ENCODE measurements around the gene RNF157. TPM values are rescaled to one million over a fixed set of nuclear protein-coding genes. Genes with fewer than 3 reads are reported as not detected.

Gene RNF157
- total and polyA plus RNA-seq, 2 of the 4 experiments (the other 2 are of a cell fraction): 0.54 to 1.3 TPM

DNA sequence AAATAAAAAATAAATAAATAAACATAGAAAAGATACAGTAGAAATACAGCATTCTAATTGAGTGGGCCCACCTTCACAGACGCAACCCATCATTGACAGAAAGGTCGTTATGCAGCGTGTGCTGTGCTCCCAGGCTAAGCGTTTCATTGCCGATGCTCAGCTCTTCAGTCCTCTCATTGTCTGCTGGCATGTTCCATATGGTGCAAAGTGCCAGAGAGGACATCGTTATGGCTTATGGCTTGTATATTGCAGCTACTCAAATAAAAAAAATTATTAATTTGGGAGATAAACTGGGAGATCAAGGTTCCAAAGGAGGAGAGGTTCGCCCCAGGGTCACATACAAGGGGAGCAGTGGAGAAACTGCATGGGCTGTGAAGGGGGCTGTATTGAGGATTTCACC lies 13.5 kb upstream of the RNF157 start:
- Histone ChIP-seq H3K4me2 (ENCODE audit: low read depth, low read length) (no peak overlapping the region), H4K91ac (ENCODE audit: insufficient read depth, low read depth, low read length) (no peak overlapping the region), H2BK15ac (ENCODE audit: low read depth, low read length) (no peak overlapping the region; the same call in 2 of the 3 replicates), H3K23ac (ENCODE audit: low read depth, low read length) (no peak overlapping the region), H4K8ac (ENCODE audit: low read depth in 2 of 2, low read length in 2 of 2) (no peak overlapping the region), H2BK20ac (ENCODE audit: low read depth, low read length) (no peak overlapping the region; the same call in 1 of the 2 replicates), H4K20me1 (ENCODE audit: insufficient read depth, low read length) (no peaks in the 10 kb centered on the region; the same call in 1 of the 2 replicates), H2AK5ac (ENCODE audit: low read depth, low read length) (peak overlapping the region; percentile 81; the same call in 1 of the 2 replicates), H3K79me1 (ENCODE audit: low read depth in 1 of 2, low read length in 2 of 2) (no peaks in the 10 kb centered on the region; a peak in 1 of 4 replicates), H3K36me3 (ENCODE audit: control insufficient read depth, insufficient read depth, low read length) (no peaks in the 10 kb centered on the region), H3K4me1 (ENCODE audit: control insufficient read depth, insufficient read depth, low read length) (peaks cover 14% of the 10 kb centered on the region), H2AFZ (replicated peaks; ENCODE audit: low read length, poor library complexity) (no peak overlapping the region), H3K56ac (ENCODE audit: extremely low read depth, insufficient read depth, low read length) (no peak overlapping the region), H3K9me3 (ENCODE audit: control insufficient read depth, insufficient read depth, low read length) (no peaks in the 10 kb centered on the region), H2BK120ac (ENCODE audit: low read depth, low read length) (no peak overlapping the region), H2AK9ac (replicated peaks; ENCODE audit: low read depth, low read length, poor library complexity) (no peak overlapping the region), H3K27ac (ENCODE audit: insufficient read depth, low read length) (no peak overlapping the region), H3K9me1 (ENCODE audit: insufficient read depth, low read length) (peaks cover 18% of the 10 kb centered on the region), H4K5ac (ENCODE audit: low read depth, low read length) (no peak overlapping the region), H3K4ac (ENCODE audit: low read depth, low read length) (no peak overlapping the region), H3K14ac (replicated peaks; ENCODE audit: low read depth, low read length) (no peak overlapping the region), H3K18ac (ENCODE audit: low read depth, low read length) (no peak overlapping the region), H3K4me3 (ENCODE audit: insufficient read depth, low read depth, low read length) (no peak overlapping the region), H3K27me3 (ENCODE audit: control insufficient read depth, insufficient read depth, low read length) (no peaks in the 10 kb centered on the region), H3K9ac (ENCODE audit: low read depth, low read length) (no peak overlapping the region), H2BK5ac (ENCODE audit: low read depth, low read length, poor library complexity, severe bottlenecking) (no peak overlapping the region)
- in situ Hi-C loops (cut with MboI; ENCODE audit: low sequenced_read_pairs): no loop called here
- DNase-seq (no peak), ATAC-seq (ENCODE audit: low read depth) (no peak)
- no TSS peak for BruUV-seq (replicated peaks)
- TF ChIP-seq CHD1 (IDR thresholded peaks at IDR 0.05; ENCODE audit: low read depth, low read length): no peak
- TF ChIP-seq NFE2L2 (IDR thresholded peaks at IDR 0.05; ENCODE audit: low read depth, low read length): no peak
- TF ChIP-seq, protein P1, sequence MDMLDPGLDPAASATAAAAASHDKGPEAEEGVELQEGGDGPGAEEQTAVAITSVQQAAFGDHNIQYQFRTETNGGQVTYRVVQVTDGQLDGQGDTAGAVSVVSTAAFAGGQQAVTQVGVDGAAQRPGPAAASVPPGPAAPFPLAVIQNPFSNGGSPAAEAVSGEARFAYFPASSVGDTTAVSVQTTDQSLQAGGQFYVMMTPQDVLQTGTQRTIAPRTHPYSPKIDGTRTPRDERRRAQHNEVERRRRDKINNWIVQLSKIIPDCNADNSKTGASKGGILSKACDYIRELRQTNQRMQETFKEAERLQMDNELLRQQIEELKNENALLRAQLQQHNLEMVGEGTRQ (IDR thresholded peaks at IDR 0.05; ENCODE audit: low read depth, low read length): no peak
- TF ChIP-seq MXI1 (IDR thresholded peaks at IDR 0.05; ENCODE audit: borderline replicate concordance, low read depth, low read length): no peak
- TF ChIP-seq FOS (IDR thresholded peaks at IDR 0.05; ENCODE audit: low read depth, low read length): no peak
- no peak for TF ChIP-seq MAZ (IDR thresholded peaks at IDR 0.05; ENCODE audit: borderline replicate concordance, low read depth, low read length)
- TF ChIP-seq MAFK (IDR thresholded peaks at IDR 0.05; ENCODE audit: low read depth, low read length): no peak
- no peak for TF ChIP-seq BHLHE40 (IDR thresholded peaks at IDR 0.05; ENCODE audit: low read depth, low read length)
- TF ChIP-seq RAD21 (IDR thresholded peaks at IDR 0.05; ENCODE audit: low read length): no peak
- no peak for TF ChIP-seq RCOR1 (IDR thresholded peaks at IDR 0.05; ENCODE audit: insufficient replicate concordance, low read length)
- TF ChIP-seq RFX5 (IDR thresholded peaks at IDR 0.05; ENCODE audit: low read depth, low read length): no peak
- TF ChIP-seq, protein P2, sequence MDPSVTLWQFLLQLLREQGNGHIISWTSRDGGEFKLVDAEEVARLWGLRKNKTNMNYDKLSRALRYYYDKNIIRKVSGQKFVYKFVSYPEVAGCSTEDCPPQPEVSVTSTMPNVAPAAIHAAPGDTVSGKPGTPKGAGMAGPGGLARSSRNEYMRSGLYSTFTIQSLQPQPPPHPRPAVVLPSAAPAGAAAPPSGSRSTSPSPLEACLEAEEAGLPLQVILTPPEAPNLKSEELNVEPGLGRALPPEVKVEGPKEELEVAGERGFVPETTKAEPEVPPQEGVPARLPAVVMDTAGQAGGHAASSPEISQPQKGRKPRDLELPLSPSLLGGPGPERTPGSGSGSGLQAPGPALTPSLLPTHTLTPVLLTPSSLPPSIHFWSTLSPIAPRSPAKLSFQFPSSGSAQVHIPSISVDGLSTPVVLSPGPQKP (IDR thresholded peaks at IDR 0.05; ENCODE audit: borderline replicate concordance, low read depth, low read length): no peak
- TF ChIP-seq CEBPB (IDR thresholded peaks at IDR 0.05; ENCODE audit: low read depth, low read length): no peak
- intact Hi-C loops (cut with micrococcal nuclease): no loop called here
- ChIA-PET POLR2A (ENCODE audit: unreplicated experiment) (no interaction called here), CTCF (interaction anchor here (1.1 kb wide), 1 partner anchor 11 kb away, joined by 3 read pairs; no protein-coding TSS in a partner anchor)
- dilution Hi-C loops (cut with HindIII; ENCODE audit: low sequenced_read_pairs, unreplicated experiment): no loop called here
- WGBS, 2 experiments (ENCODE audit: extremely low coverage in 2 of 2, insufficient read length in 1 of 2): 57% methylated on average over 3 of the region's 7 CpGs; no CpG with 5 or more reads in 1 of the 2 experiments

All from IMR-90 (cell line).